Suprapubic skin (tissue), 4 donors: ENCODE results near the gene INHBC.
"Not testable (repeated sequence)": the region's sequence is repeated elsewhere in the genome, so short reads cannot be mapped to it uniquely, and the experiment has no call there.

Source experiments
- EP300 ChIP-seq: sonication (generic); formaldehyde crosslinking; IDR thresholded peaks from one replicate; pipeline ENCODE4 v1.6.1; 2017; ENCODE audit warnings: antibody characterized with exemption
- POLR2A ChIP-seq, 2 donors: fragments of 450-650 bp; IDR thresholded peaks; one replicate each; pipeline ENCODE4 v1.6.1; 2017; ENCODE audit warnings: antibody characterized with exemption in 2 of 2, mild to moderate bottlenecking in 2 of 2, moderate library complexity in 2 of 2
- POLR2AphosphoS5 ChIP-seq, 3 donors: sonication (generic); formaldehyde crosslinking; IDR thresholded peaks; one replicate each; pipeline ENCODE4 v1.6.1; 2017; ENCODE audit warnings: antibody characterized with exemption in 3 of 3
- TF ChIP-seq, protein P1 (sequence below), 2 donors: fragments of 200-600 bp in 1 of 2; fragments of 450-650 bp in 1 of 2; sonication (generic) in 1 of 2; IDR thresholded peaks; one replicate each; pipeline ENCODE4 v1.5.1; 2016 to 2019; ENCODE audit warnings: antibody characterized with exemption in 2 of 2, mild to moderate bottlenecking in 1 of 2, moderate library complexity in 1 of 2

DNA sequence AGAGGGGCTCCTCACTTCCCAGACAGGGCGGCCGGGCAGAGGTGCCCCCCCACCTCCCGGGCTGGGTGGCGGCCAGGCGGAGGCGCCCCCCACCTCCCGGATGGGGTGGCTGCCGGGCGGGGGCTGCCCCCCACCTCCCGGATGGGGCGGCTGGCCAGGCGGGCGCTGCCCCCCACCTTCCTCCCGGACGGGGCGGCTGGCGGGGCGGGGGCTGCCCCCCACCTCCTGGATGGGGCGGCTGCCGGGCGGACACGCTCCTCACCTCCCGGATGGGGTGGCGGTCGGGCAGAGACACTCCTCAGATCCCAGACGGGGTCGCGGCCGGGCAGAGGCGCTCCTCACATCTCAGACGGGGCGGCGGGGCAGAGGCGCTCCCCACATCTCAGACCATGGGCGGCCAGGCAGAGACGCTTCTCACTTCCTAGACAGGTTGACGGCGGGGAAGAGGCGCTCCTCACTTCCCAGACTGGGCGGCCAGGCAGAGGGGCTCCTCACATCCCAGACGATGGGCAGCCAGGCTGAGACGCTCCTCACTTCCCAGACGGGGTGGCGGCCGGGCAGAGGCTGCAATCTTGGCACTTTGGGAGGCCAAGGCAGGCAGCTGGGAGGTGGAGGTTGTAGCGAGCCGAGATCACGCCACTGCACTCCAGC lies 60.6 kb downstream of the INHBC start:
- TF ChIP-seq, protein P1, sequence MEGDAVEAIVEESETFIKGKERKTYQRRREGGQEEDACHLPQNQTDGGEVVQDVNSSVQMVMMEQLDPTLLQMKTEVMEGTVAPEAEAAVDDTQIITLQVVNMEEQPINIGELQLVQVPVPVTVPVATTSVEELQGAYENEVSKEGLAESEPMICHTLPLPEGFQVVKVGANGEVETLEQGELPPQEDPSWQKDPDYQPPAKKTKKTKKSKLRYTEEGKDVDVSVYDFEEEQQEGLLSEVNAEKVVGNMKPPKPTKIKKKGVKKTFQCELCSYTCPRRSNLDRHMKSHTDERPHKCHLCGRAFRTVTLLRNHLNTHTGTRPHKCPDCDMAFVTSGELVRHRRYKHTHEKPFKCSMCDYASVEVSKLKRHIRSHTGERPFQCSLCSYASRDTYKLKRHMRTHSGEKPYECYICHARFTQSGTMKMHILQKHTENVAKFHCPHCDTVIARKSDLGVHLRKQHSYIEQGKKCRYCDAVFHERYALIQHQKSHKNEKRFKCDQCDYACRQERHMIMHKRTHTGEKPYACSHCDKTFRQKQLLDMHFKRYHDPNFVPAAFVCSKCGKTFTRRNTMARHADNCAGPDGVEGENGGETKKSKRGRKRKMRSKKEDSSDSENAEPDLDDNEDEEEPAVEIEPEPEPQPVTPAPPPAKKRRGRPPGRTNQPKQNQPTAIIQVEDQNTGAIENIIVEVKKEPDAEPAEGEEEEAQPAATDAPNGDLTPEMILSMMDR (IDR thresholded peaks at IDR 0.05), result not testable (repeated sequence)
- TF ChIP-seq POLR2A (IDR thresholded peaks at IDR 0.05); POLR2AphosphoS5 (IDR thresholded peaks at IDR 0.05); EP300: not testable (repeated sequence)
